ENCODE data around the gene NPAS3.

Gene NPAS3

GRCh38 chr14:33642080-33642479 lies 703.4 kb downstream of the NPAS3 start:
- no CpG with 5 or more reads among the region's 6 CpGs for WGBS (ENCODE audit: insufficient coverage, insufficient read length)
- Histone ChIP-seq H3K9me3 (ENCODE audit: control insufficient read depth, insufficient read depth, low read length) (no peaks in the 10 kb centered on the region), H3K36me3 (ENCODE audit: control insufficient read depth, insufficient read depth, low read length) (no peaks in the 10 kb centered on the region), H3K4me1 (ENCODE audit: control insufficient read depth, insufficient read depth, low read length) (no peaks in the 10 kb centered on the region; the same call in 1 of the 2 replicates), H3K4me3 (ENCODE audit: low read length) (no peak overlapping the region), H3K27ac (ENCODE audit: low read length) (no peak overlapping the region), H3K27me3 (ENCODE audit: control insufficient read depth, insufficient read depth, low read length) (no peaks in the 10 kb centered on the region)
- DNase-seq (ENCODE audit: low read depth, low spot score), result peak; percentile 4

DNA sequence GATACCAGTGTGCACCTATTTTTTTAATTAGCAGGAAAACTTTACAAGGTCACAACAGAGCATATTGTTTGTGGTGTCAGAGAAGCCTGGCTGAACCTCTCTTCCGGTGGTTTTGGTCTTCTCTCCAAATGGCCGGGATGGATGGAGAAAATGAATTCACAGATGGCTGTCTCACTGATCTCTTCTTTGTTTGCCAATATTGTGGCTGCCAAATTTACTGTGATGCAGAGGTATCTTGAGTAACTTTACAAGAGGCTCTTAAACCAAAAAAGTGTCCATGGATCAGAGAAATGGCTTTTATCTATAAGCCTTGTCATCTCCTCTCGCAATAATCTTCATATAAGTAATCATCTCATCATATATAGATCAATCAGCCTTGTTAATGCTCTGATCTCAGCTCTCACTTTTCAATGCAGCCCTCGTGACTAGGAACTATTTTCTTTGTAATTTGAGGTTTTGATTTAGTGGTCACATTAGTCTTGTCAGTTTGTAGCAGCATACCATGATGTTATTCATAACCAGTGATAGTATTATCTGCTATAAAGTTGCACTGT lies 704.1 kb downstream of the NPAS3 start:
- no peaks in the 10 kb centered on the region; the same call in 1 of the 2 replicates for H3K4me1 ChIP-seq (ENCODE audit: control insufficient read depth, insufficient read depth, low read length)
- no peaks in the 10 kb centered on the region for H3K9me3 ChIP-seq (ENCODE audit: control insufficient read depth, insufficient read depth, low read length)
- no peak overlapping the region for H3K4me3 ChIP-seq (ENCODE audit: low read length)
- no peak overlapping the region for H3K27ac ChIP-seq (ENCODE audit: low read length)
- DNase-seq (ENCODE audit: low read depth, low spot score), result no peak
- WGBS (ENCODE audit: insufficient coverage, insufficient read length), result no CpG with 5 or more reads among the region's 4 CpGs
- no peaks in the 10 kb centered on the region for H3K27me3 ChIP-seq (ENCODE audit: control insufficient read depth, insufficient read depth, low read length)
- H3K36me3 ChIP-seq (ENCODE audit: control insufficient read depth, insufficient read depth, low read length), result no peaks in the 10 kb centered on the region

GRCh38 chr14:33643426-33644181 lies 704.9 kb downstream of the NPAS3 start:
- DNase-seq (ENCODE audit: low read depth, low spot score), result no peak
- no CpG with 5 or more reads among the region's 5 CpGs for WGBS (ENCODE audit: insufficient coverage, insufficient read length)
- no peaks in the 10 kb centered on the region for H3K27me3 ChIP-seq (ENCODE audit: control insufficient read depth, insufficient read depth, low read length)
- no peaks in the 10 kb centered on the region; the same call in 1 of the 2 replicates for H3K4me1 ChIP-seq (ENCODE audit: control insufficient read depth, insufficient read depth, low read length)
- no peak overlapping the region for H3K4me3 ChIP-seq (ENCODE audit: low read length)
- H3K9me3 ChIP-seq (ENCODE audit: control insufficient read depth, insufficient read depth, low read length), result no peaks in the 10 kb centered on the region
- H3K36me3 ChIP-seq (ENCODE audit: control insufficient read depth, insufficient read depth, low read length), result no peaks in the 10 kb centered on the region
- H3K27ac ChIP-seq (ENCODE audit: low read length), result no peak overlapping the region

DNA sequence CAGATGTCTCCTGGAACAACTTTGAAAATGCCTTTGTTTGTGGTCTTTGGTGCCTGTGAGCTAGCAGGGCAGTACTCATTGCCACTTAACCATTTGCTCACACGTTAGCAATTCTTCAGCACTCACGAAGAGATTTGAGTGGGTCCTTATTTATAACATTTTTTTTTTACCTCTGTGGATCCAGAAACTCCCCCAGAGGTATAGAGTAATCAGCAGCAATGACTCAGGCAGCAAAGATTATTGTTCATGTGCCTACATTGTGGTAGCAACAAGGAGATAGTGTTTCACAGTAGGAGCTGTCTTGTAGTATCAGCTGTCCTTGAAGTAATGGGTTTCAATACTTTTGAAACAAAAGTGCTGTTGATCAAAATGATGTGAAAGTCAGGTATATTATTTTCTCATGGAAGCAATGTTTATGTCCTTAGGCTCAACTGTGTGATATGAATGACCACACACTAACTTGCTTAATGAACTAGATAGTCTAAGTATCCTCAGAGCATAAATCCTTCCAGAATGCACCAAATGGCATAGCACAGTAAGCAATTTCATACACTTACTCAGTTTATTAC lies 708.1 kb downstream of the NPAS3 start:
- Histone ChIP-seq H3K36me3 (ENCODE audit: control insufficient read depth, insufficient read depth, low read length) (no peaks in the 10 kb centered on the region), H3K4me3 (ENCODE audit: low read length) (no peak overlapping the region), H3K4me1 (ENCODE audit: control insufficient read depth, insufficient read depth, low read length) (no peaks in the 10 kb centered on the region), H3K27ac (ENCODE audit: low read length) (no peak overlapping the region), H3K9me3 (ENCODE audit: control insufficient read depth, insufficient read depth, low read length) (no peaks in the 10 kb centered on the region), H3K27me3 (ENCODE audit: control insufficient read depth, insufficient read depth, low read length) (no peaks in the 10 kb centered on the region)
- no peak for DNase-seq (ENCODE audit: low read depth, low spot score)
- WGBS (ENCODE audit: insufficient coverage, insufficient read length), result no CpG with 5 or more reads among the region's 2 CpGs

DNA sequence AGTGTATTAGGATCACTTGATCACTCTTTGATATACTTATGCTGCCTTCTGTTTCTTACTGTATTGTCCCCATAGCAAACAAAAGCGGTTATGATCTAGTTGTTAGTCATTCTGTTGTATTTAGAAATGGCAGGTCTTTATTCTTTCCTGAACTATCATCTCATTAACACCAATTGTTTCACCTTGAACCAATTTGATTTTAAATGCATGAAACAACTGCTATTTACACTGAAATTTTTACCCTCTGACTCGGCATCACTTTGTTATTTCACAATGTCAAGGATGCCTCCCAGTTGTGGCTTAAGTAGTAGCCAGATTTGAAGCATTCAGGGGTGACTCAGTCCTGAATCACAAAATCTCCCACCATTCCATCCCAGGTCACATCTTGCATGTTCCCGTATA lies 708.7 kb downstream of the NPAS3 start:
- no CpG with 5 or more reads among the region's 3 CpGs for WGBS (ENCODE audit: insufficient coverage, insufficient read length)
- no peak for DNase-seq (ENCODE audit: low read depth, low spot score)
- Histone ChIP-seq H3K27me3 (ENCODE audit: control insufficient read depth, insufficient read depth, low read length) (no peaks in the 10 kb centered on the region), H3K9me3 (ENCODE audit: control insufficient read depth, insufficient read depth, low read length) (no peaks in the 10 kb centered on the region), H3K4me3 (ENCODE audit: low read length) (no peak overlapping the region), H3K4me1 (ENCODE audit: control insufficient read depth, insufficient read depth, low read length) (no peaks in the 10 kb centered on the region), H3K27ac (ENCODE audit: low read length) (no peak overlapping the region), H3K36me3 (ENCODE audit: control insufficient read depth, insufficient read depth, low read length) (no peaks in the 10 kb centered on the region)

- no peaks in the 10 kb centered on the region for H3K4me1 ChIP-seq (ENCODE audit: control insufficient read depth, insufficient read depth, low read length)
- H3K4me3 ChIP-seq (ENCODE audit: low read length), result no peak overlapping the region
- no peaks in the 10 kb centered on the region for H3K36me3 ChIP-seq (ENCODE audit: control insufficient read depth, insufficient read depth, low read length)
- no peaks in the 10 kb centered on the region for H3K27me3 ChIP-seq (ENCODE audit: control insufficient read depth, insufficient read depth, low read length)
- WGBS (ENCODE audit: insufficient coverage, insufficient read length), result no CpG with 5 or more reads among the region's 3 CpGs
- H3K9me3 ChIP-seq (ENCODE audit: control insufficient read depth, insufficient read depth, low read length), result no peaks in the 10 kb centered on the region
- H3K27ac ChIP-seq (ENCODE audit: low read length), result no peak overlapping the region
- DNase-seq (ENCODE audit: low read depth, low spot score), result no peak
These were observed 711.8 kb downstream of the NPAS3 start for GRCh38 chr14:33650430-33650829.

- no peak overlapping the region for H3K4me3 ChIP-seq (ENCODE audit: low read length)
- H3K4me1 ChIP-seq (ENCODE audit: control insufficient read depth, insufficient read depth, low read length), result no peaks in the 10 kb centered on the region
- no peaks in the 10 kb centered on the region for H3K9me3 ChIP-seq (ENCODE audit: control insufficient read depth, insufficient read depth, low read length)
- DNase-seq (ENCODE audit: low read depth, low spot score), result no peak
- no peaks in the 10 kb centered on the region for H3K27me3 ChIP-seq (ENCODE audit: control insufficient read depth, insufficient read depth, low read length)
- H3K27ac ChIP-seq (ENCODE audit: low read length), result no peak overlapping the region
- no peaks in the 10 kb centered on the region for H3K36me3 ChIP-seq (ENCODE audit: control insufficient read depth, insufficient read depth, low read length)
- no CpG with 5 or more reads among the region's 11 CpGs for WGBS (ENCODE audit: insufficient coverage, insufficient read length)
These were observed 714.1 kb downstream of the NPAS3 start for GRCh38 chr14:33652566-33653307.

GRCh38 chr14:33653308-33653695 lies 714.6 kb downstream of the NPAS3 start:
- H3K27ac ChIP-seq (ENCODE audit: low read length), result no peak overlapping the region
- no peaks in the 10 kb centered on the region for H3K27me3 ChIP-seq (ENCODE audit: control insufficient read depth, insufficient read depth, low read length)
- H3K36me3 ChIP-seq (ENCODE audit: control insufficient read depth, insufficient read depth, low read length), result no peaks in the 10 kb centered on the region
- DNase-seq (ENCODE audit: low read depth, low spot score), result no peak
- no peaks in the 10 kb centered on the region for H3K9me3 ChIP-seq (ENCODE audit: control insufficient read depth, insufficient read depth, low read length)
- H3K4me3 ChIP-seq (ENCODE audit: low read length), result no peak overlapping the region
- no peaks in the 10 kb centered on the region for H3K4me1 ChIP-seq (ENCODE audit: control insufficient read depth, insufficient read depth, low read length)
- WGBS (ENCODE audit: insufficient coverage, insufficient read length), result no CpG with 5 or more reads among the region's 6 CpGs

DNA sequence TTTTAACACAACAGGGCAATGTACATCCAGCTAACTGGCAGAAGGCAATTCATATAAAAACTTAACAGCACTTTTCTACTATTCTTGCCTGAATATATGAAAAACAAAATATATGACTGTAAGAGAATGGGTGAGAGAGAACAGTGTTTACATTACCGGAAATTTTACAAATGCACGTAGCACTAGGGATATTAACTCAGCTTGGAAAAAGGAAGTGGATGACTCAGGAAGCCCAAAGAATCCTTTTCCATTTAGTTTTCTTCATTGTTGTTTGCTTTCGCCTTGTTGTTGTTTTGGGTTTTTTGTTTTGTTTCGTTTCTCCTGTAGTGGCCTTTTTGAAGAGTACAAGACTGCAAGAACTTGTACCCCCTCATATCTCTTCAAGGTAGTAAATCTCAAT lies 716.7 kb downstream of the NPAS3 start:
- H3K27me3 ChIP-seq (ENCODE audit: control insufficient read depth, insufficient read depth, low read length), result no peaks in the 10 kb centered on the region
- no peaks in the 10 kb centered on the region for H3K36me3 ChIP-seq (ENCODE audit: control insufficient read depth, insufficient read depth, low read length)
- H3K9me3 ChIP-seq (ENCODE audit: control insufficient read depth, insufficient read depth, low read length), result no peaks in the 10 kb centered on the region
- no peak overlapping the region for H3K4me3 ChIP-seq (ENCODE audit: low read length)
- no peak for DNase-seq (ENCODE audit: low read depth, low spot score)
- no peaks in the 10 kb centered on the region for H3K4me1 ChIP-seq (ENCODE audit: control insufficient read depth, insufficient read depth, low read length)
- no CpG with 5 or more reads among the region's 4 CpGs for WGBS (ENCODE audit: insufficient coverage, insufficient read length)
- H3K27ac ChIP-seq (ENCODE audit: low read length), result no peak overlapping the region

GRCh38 chr14:33657476-33657875 lies 718.8 kb downstream of the NPAS3 start:
- no peak overlapping the region for H3K27ac ChIP-seq (ENCODE audit: low read length)
- no peak for DNase-seq (ENCODE audit: low read depth, low spot score)
- WGBS (ENCODE audit: insufficient coverage, insufficient read length), result no CpG with 5 or more reads among the region's 3 CpGs
- no peaks in the 10 kb centered on the region for H3K9me3 ChIP-seq (ENCODE audit: control insufficient read depth, insufficient read depth, low read length)
- no peaks in the 10 kb centered on the region for H3K4me1 ChIP-seq (ENCODE audit: control insufficient read depth, insufficient read depth, low read length)
- no peaks in the 10 kb centered on the region for H3K36me3 ChIP-seq (ENCODE audit: control insufficient read depth, insufficient read depth, low read length)
- H3K4me3 ChIP-seq (ENCODE audit: low read length), result no peak overlapping the region
- no peaks in the 10 kb centered on the region for H3K27me3 ChIP-seq (ENCODE audit: control insufficient read depth, insufficient read depth, low read length)
